CD4-positive, alpha-beta T cell treated with Interleukin-17A for 4 hours (primary cell): ENCODE results near the gene DGCR6.
"Not testable (repeated sequence)": the region's sequence is repeated elsewhere in the genome, so short reads cannot be mapped to it uniquely, and the experiment has no call there.

Experiments used
- DNase-seq: peaks from one replicate; pipeline ENCODE4 v3.0.0-alpha.2; 2020; ENCODE audit warnings: mixed read lengths

Gene DGCR6

DNA sequence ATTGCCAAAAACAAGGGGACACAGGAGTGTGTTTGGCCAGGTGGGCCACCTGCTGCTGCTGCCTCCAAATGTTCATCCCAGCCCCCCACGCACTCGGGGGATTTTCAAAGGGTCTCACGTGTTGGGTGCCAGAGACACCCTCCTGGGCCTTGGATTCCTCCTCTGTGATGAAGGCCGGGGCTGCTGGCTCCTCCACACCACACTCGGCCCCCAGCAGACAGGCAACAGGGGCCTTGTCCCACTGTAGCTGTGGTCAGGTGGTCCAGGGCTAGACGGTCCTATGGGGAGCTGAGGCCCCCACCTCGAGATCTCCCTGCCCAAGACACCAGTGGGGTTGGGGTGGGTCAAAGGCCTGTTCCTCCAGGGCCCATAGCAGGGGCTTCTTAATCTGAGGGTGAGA is 55.1 kb downstream of the DGCR6 start:
- DNase-seq = not testable (repeated sequence)
